Stomach (tissue), 9 donors: ENCODE results near the gene TP53I13. TPM values are rescaled to one million over a fixed set of nuclear protein-coding genes. Genes with fewer than 3 reads are reported as not detected.

Experiments used
- DNase-seq, 2 donors: peaks; one replicate each; pipeline versions ENCODE4 v3.0.0 to v3.0.0-alpha.2; 2013 to 2019
- H3K27ac ChIP-seq, 5 donors: fragments of 200-600 bp in 4 of 5; sonication (generic) in 4 of 5; one replicate each; pipeline ENCODE4 v1.5.1; 2013 to 2019; ENCODE audit warnings: mild to moderate bottlenecking in 1 of 5, moderate library complexity in 1 of 5
- H3K27me3 ChIP-seq, 3 donors: fragments of 200-600 bp; sonication (generic); one replicate each; pipeline ENCODE4 v1.5.1; 2017 to 2019; ENCODE audit warnings: mixed run types in 1 of 3
- H3K36me3 ChIP-seq, 4 donors: fragments of 200-600 bp; sonication (generic); 1 replicate in 3 of 4; 2 replicates in 1 of 4; pipeline ENCODE4 v1.5.1; 2016 to 2019
- H3K4me1 ChIP-seq, 4 donors: fragments of 200-600 bp; sonication (generic); one replicate each; pipeline ENCODE4 v1.5.1; 2016 to 2019
- H3K4me3 ChIP-seq, 4 donors: fragments of 200-600 bp; sonication (generic) in 3 of 4; one replicate each; pipeline ENCODE4 v1.5.1; 2016 to 2019; ENCODE audit warnings: mild to moderate bottlenecking in 1 of 4
- H3K9me3 ChIP-seq, 4 donors: fragments of 200-600 bp; sonication (generic); one replicate each; pipeline ENCODE4 v1.5.1; 2016 to 2019
- CTCF ChIP-seq, 7 experiments: fragments of 450-650 bp in 4 of 7; fragments of 200-600 bp in 3 of 7; sonication (generic) in 3 of 7; IDR thresholded peaks; one replicate each; pipeline ENCODE4 v1.5.1; 2016 to 2019; ENCODE audit warnings: antibody characterized with exemption in 7 of 7, control low read depth in 2 of 7, mild to moderate bottlenecking in 1 of 7
- EP300 ChIP-seq: sonication (generic); formaldehyde crosslinking; IDR thresholded peaks from one replicate; pipeline ENCODE4 v1.6.1; 2017; ENCODE audit warnings: antibody characterized with exemption
- POLR2A ChIP-seq, 4 donors: fragments of 450-650 bp; IDR thresholded peaks; one replicate each; pipeline ENCODE4 v1.6.1; 2016; ENCODE audit warnings: antibody characterized with exemption in 4 of 4, control low read depth in 2 of 4, mild to moderate bottlenecking in 1 of 4, moderate library complexity in 1 of 4
- POLR2AphosphoS5 ChIP-seq, 3 donors: sonication (generic); formaldehyde crosslinking; IDR thresholded peaks; one replicate each; pipeline ENCODE4 v1.6.1; 2016; ENCODE audit warnings: antibody characterized with exemption in 3 of 3
- WGBS, 5 donors: extraction: QIAGEN DNeasy Blood & Tissue Kit in 3 of 5; methylation state at CpG; one replicate each; pipeline versions ENCODE4 v1.1.5 to v1.1.7; 2013 to 2018; 5-methylcytosine and 5-hydroxymethylcytosine counted together
- intact Hi-C: fragments of 100-400 bp; cut with DNase I; formaldehyde crosslinking; loops from one replicate; pipeline ENCODE4 v1.15.1; 2023; ENCODE audit warnings: low total_unique reads
- polyA plus RNA-seq, 3 donors: library from polyadenylated mRNA; stranded (reverse); fragments of 200-250 nt; gene quantifications; one replicate each; pipeline ENCODE4 v1.2.3, GENCODE V29; 2013
- total RNA-seq, 5 donors: library from RNA; depleted of rRNA; stranded (reverse); fragments of >200 nt; gene quantifications; one replicate each; pipeline versions ENCODE4 v1.1.0 to v1.2.3, GENCODE V29; 2014 to 2016
- donor health status: healthy with polysubstance abuse.
- donor health status: Bipolar disorder and iron deficiency.
- donor health status: healthy.

The TP53I13 gene
- total and polyA plus RNA-seq, 8 donors, result 27.7 to 299 (median 64.1) TPM

GRCh38 chr17:29576214-29577000 is 7.9 kb downstream of the TP53I13 start:
- WGBS, 5 donors, result 90 to 92% (median 92%) methylated on average over 15 to 37 of the region's 37 CpGs
- no peak for DNase-seq
- Histone ChIP-seq H3K36me3 (peaks cover 40 to 83% (median 76%) of the 10 kb centered on the region in 4 donors), H3K27ac (no peak overlapping the region), H3K9me3 (no peaks in the 10 kb centered on the region), H3K27me3 (no peaks in the 10 kb centered on the region), H3K4me1 (peaks cover 17 to 57% (median 55%) of the 10 kb centered on the region in 4 donors), H3K4me3 (no peak overlapping the region)
- intact Hi-C loops, result no loop called here
- TF ChIP-seq POLR2A (IDR thresholded peaks at IDR 0.05), result no peak
- no peak for TF ChIP-seq EP300
- TF ChIP-seq CTCF (IDR thresholded peaks at IDR 0.05), result no peak
- TF ChIP-seq POLR2AphosphoS5 (IDR thresholded peaks at IDR 0.05), result no peak

GRCh38 chr17:29577001-29577370 is 8.5 kb downstream of the TP53I13 start:
- 98 to 99% (median 98%) methylated on average over 9 of the region's 9 CpGs for WGBS, 5 donors
- Histone ChIP-seq H3K36me3 (peaks cover 46 to 84% (median 78%) of the 10 kb centered on the region in 4 donors), H3K27me3 (no peaks in the 10 kb centered on the region), H3K4me1 (peaks cover 17 to 52% (median 50%) of the 10 kb centered on the region in 4 donors), H3K27ac (no peak overlapping the region), H3K9me3 (no peaks in the 10 kb centered on the region), H3K4me3 (no peak overlapping the region)
- intact Hi-C loops, result no loop called here
- TF ChIP-seq CTCF (IDR thresholded peaks at IDR 0.05) (no peak), POLR2A (IDR thresholded peaks at IDR 0.05) (no peak), EP300 (no peak), POLR2AphosphoS5 (IDR thresholded peaks at IDR 0.05) (no peak)
- DNase-seq, result no peak

- DNase-seq, result peak in 1 of 2 donors; percentile 69
- WGBS, 5 donors, result 65 to 87% (median 79%) methylated on average over 13 to 22 of the region's 22 CpGs
- Histone ChIP-seq H3K27ac (peak overlapping the region in 1 of 5 donors; percentile 27), H3K4me3 (no peak overlapping the region), H3K9me3 (no peaks in the 10 kb centered on the region), H3K36me3 (peaks cover 52 to 89% (median 83%) of the 10 kb centered on the region in 4 donors), H3K4me1 (peaks cover 12 to 46% (median 44%) of the 10 kb centered on the region in 4 donors), H3K27me3 (no peaks in the 10 kb centered on the region)
- intact Hi-C loops, result no loop called here
- no peak for TF ChIP-seq EP300
- no peak for TF ChIP-seq POLR2A (IDR thresholded peaks at IDR 0.05)
- TF ChIP-seq CTCF (IDR thresholded peaks at IDR 0.05), result no peak
- TF ChIP-seq POLR2AphosphoS5 (IDR thresholded peaks at IDR 0.05), result no peak
Observed at GRCh38 chr17:29577385-29578211, 9.1 kb downstream of the TP53I13 start.
